Inferior parietal cortex (tissue), 1 donor: ENCODE results near the gene VCPKMT.

Experiments
- DNase-seq: peaks from one replicate; pipeline ENCODE4 v3.0.0-alpha.2; 2016; ENCODE audit errors: extremely low spot score

VCPKMT gene

GRCh38 chr14:50116181-50116956 is at the start of gene VCPKMT:
Gene VCPKMT (minus strand): TSS chr14:50116572. CDS start chr14:50116552, 20 bp downstream.
- DNase-seq, result peak; percentile 92

- no peak for DNase-seq
Observed at GRCh38 chr14:50156111-50156510, 39.7 kb upstream of the VCPKMT start.

- DNase-seq, result no peak
Observed at GRCh38 chr14:50148799-50149198, 32.4 kb upstream of the VCPKMT start.

- no peak for DNase-seq
Observed at GRCh38 chr14:50139192-50139591, 22.8 kb upstream of the VCPKMT start.

- no peak for DNase-seq
Observed at GRCh38 chr14:50127802-50128201, 11.4 kb upstream of the VCPKMT start.

GRCh38 chr14:50123062-50123461 is 6.7 kb upstream of the VCPKMT start:
- peak; percentile 21 for DNase-seq

GRCh38 chr14:50122291-50122690 is 5.9 kb upstream of the VCPKMT start:
- no peak for DNase-seq

GRCh38 chr14:50121486-50121885 is 5.1 kb upstream of the VCPKMT start:
- DNase-seq, result no peak

- peak; percentile 53 for DNase-seq
Observed at GRCh38 chr14:50117456-50117855, 1.1 kb upstream of the VCPKMT start.

GRCh38 chr14:50116966-50117365 is 594 bp upstream of the VCPKMT start:
- peak; percentile 45 for DNase-seq

- no peak for DNase-seq
Observed at GRCh38 chr14:50113381-50114035, 2.9 kb downstream of the VCPKMT start.

GRCh38 chr14:50110323-50111037 is 5.9 kb downstream of the VCPKMT start:
- no peak for DNase-seq

- DNase-seq, result no peak
Observed at GRCh38 chr14:50109342-50109741, 7.0 kb downstream of the VCPKMT start.

GRCh38 chr14:50107850-50108249 is 8.5 kb downstream of the VCPKMT start:
- DNase-seq, result no peak

- DNase-seq, result no peak
Observed at GRCh38 chr14:50106178-50106577, 10.2 kb downstream of the VCPKMT start.

GRCh38 chr14:50103558-50103957 is 12.8 kb downstream of the VCPKMT start:
- DNase-seq, result no peak

- no peak for DNase-seq
Observed at GRCh38 chr14:50101417-50101816, 15.0 kb downstream of the VCPKMT start.

GRCh38 chr14:50100805-50101204 is 15.6 kb downstream of the VCPKMT start:
- DNase-seq, result no peak

- DNase-seq, result no peak
Observed at GRCh38 chr14:50099335-50099734, 17.0 kb downstream of the VCPKMT start.

- DNase-seq, result no peak
Observed at GRCh38 chr14:50095895-50096294, 20.5 kb downstream of the VCPKMT start.

- no peak for DNase-seq
Observed at GRCh38 chr14:50094056-50094755, 22.2 kb downstream of the VCPKMT start.

GRCh38 chr14:50093496-50093895 is 22.9 kb downstream of the VCPKMT start:
- no peak for DNase-seq
